GM12872 (cell line): ENCODE measurements around the gene RPL18.

ENCODE experiments used
- TF ChIP-seq, protein P1 (sequence below): IDR thresholded peaks from 3 replicates; pipeline ENCODE4 v1.5.1; 2011; ENCODE audit warnings: low read depth, mild to moderate bottlenecking, low read length, moderate library complexity; ENCODE audit not compliant: insufficient read depth

RPL18 gene

DNA sequence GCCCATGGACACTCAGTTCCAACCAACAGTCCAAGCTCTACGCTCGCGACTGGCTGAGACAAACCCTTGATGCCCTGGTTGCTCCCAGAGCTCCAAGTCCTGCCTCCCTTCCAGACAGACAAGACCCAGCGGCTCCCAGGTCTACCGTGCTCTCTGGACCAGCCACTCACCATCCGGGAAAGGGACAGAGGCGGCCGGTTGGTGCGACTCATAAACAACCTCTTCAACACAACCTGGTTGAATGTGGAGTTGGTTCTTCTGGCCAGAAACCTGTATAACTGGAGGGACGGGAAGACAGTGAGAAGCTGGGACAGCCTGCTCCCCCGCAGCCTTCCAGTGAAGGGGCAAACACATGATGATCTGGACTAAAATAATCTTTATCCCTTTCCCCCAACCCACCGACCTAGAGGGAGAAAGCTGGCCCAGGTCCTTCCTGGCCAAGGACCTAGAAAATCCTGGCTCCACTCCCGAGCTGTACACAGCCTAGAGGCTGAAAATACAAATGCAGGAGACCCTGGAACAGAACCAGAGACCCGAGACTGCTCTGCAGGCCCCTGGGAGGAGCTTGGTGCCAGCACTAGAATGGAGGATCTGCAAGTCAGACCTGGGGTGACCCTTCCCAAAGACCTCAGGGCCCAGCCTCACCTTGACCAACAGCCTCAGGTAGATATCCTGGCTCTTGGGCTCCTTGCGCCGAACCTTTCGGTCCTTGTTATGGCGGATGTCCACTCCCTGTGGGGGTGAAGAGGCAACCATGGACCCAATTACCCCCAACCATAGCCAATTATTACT is 1.6 kb downstream of the RPL18 start:
- TF ChIP-seq, protein P1, sequence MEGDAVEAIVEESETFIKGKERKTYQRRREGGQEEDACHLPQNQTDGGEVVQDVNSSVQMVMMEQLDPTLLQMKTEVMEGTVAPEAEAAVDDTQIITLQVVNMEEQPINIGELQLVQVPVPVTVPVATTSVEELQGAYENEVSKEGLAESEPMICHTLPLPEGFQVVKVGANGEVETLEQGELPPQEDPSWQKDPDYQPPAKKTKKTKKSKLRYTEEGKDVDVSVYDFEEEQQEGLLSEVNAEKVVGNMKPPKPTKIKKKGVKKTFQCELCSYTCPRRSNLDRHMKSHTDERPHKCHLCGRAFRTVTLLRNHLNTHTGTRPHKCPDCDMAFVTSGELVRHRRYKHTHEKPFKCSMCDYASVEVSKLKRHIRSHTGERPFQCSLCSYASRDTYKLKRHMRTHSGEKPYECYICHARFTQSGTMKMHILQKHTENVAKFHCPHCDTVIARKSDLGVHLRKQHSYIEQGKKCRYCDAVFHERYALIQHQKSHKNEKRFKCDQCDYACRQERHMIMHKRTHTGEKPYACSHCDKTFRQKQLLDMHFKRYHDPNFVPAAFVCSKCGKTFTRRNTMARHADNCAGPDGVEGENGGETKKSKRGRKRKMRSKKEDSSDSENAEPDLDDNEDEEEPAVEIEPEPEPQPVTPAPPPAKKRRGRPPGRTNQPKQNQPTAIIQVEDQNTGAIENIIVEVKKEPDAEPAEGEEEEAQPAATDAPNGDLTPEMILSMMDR = 0 out of 3 replicates have a peak, but pooled peaks have one; percentile 6

DNA sequence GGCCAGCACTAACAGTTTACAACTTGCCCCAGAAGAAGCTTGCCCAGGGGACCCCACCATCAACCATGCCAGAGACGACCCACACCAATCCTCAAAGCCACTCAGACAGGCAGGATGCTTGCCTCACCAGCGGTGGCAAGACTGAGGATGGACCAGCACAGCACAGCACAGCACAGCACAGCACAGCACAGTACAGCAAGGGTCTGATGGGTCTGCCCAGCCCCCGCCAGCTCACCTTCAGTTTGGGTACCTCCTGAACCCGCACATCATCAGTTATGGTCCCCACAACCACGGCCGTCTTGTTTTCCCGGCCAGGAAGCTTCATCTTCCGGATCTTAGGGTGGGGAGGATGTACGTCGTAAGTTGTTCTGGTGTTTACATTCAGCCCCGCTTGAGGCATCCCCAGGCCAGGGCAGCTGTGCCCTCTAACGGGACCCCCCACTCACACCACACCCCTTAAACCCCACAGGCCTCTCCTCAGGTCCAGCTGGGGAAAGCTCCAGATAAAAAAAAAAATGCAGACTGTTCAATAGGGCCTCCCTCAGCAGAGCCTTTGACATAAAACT is 2.4 kb downstream of the RPL18 start:
- TF ChIP-seq, protein P1 = no peak

DNA sequence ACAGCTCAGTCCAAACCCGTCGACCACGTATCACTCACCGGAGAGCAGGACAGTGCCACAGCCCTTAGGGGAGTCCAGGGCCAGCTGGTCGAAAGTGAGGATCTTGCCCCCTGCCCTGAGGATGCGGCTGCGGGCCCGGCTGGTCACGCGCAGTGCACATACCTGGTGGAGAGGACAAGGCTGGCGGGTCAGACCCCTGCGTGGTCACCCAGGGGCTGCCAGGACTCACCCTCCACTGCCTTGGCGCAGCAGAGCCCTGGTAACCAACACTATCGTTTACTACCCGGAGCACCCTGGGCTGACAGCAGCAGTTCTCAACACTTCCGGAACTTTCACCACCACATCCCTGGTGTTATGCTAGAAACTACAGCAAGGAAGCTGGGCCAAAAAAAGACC is 2.9 kb downstream of the RPL18 start:
- TF ChIP-seq, protein P1 = no peak

DNA sequence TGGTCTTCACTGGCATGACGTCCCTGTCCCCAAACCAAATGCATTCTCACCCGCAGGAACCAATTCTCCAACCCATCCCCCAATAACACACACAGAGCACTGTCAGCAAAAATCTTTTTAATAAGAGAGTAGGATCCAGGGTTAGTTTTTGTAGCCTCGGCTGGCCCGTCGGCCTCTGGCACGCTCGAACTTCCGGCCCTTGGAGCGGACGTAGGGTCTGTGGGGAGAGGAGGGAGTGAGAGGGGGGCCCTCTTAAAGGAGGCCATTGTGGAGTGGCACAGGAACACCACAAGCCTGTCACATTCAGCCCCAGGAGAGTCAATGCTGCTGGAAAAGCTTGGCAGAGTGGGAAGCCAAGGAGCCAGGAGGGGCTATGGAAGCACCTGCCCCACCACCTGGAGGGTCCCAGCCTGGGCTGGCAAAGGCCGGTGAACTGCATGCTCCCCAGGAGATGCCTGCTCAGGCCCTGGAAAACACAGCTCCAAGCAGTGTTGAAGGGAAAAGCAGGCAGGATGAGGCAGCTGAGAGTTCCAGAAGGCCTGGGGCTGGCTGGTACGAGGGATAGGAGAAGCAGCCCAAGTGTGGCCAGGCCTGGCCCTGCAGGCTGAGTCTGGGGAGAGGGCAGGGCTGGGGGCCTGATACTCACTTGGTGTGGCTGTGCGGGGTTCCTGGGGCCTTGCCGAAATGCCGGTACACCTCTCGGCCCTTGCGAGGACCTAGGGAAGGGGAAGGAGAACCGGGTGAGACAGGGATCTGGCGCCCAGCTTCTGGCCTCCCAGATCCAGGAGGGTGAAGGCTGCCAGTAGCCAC is 3.5 kb downstream of the RPL18 start:
- TF ChIP-seq, protein P1 = no peak

DNA sequence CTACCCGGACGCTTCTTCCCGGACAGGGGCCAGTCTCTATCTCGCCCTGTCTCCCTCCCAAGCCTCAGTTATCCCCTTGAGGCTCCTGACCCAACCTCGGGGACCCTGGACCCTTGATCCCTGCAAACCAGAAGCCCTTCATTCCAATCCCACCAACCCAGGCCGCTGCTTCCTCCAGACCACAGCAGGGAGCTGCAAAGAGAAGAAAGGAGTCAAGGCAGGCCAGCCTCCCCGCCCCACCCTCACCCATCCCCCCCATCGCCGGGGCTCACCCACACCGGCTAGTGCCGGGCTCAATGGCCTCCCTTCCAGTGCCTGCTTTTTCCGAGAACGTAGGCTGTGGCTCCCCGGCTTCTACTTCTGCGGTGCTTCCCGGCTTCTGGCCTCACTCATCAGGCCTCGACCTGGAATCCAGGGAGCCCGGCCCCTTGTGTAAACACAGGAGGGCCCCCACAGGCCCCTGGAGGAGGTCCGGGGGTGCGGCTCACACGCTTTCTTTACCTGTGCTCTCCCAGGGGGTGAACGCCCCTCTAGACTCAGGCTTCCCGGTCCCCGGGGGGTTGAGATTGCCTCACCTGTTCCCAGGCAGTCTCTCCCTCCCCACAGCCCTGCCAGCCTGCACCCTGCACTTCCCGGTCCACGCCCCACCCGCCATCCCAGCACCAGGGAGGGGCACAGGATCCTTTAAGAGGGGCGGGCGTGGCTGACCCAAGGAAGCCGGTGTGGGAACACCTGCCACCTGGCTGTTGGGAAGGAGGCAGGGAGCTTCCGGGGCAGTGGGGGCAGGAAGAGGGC is 4.3 kb downstream of the RPL18 start, which contains the start of gene FAM83E:
FAM83E (minus strand) TSS at position 641 of the 795 bp plus-strand sequence. CDS start 1,704 bp downstream, outside the sequence.
- TF ChIP-seq, protein P1 = no peak

DNA sequence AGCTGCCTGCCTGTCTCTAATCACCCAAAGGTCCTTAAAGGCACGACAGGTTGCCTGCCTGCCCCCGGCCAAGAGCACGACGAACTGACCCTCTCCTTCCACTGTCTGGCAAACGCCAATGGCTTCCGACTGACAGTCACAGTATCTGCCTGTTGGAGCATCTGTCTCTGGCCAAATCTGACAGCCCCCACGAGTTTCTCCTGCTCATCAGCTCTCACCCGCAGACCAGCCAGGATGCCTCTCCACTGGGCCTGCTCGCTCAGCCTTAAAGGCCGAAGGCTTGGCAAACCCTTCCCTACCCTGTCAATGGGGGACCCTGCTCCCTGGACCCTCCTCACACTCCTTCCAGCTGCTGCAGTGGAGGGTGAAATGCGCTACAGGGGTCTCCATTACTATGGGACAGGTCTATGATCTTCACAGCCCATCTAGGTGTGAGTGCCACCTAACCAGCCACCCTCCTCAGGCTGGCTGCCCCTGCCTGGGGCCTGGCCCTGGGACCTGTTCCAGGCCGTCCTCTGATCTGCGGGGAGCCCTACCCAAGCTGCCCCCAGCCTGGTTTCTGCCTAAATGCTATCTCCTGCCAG is 5.0 kb downstream of the RPL18 start:
- TF ChIP-seq, protein P1 = no peak
